Measurements from ENCODE around the gene SHE. TPM values are rescaled to one million over a fixed set of nuclear protein-coding genes. Genes with fewer than 3 reads are reported as not detected.

Gene SHE
- total RNA-seq, 1 experiment from 2014 or later, result not detected

GRCh38 chr1:154493276-154493675, 8.9 kb downstream of the SHE start:
- Histone ChIP-seq H3K4me3 (replicated peaks in 1 of 2; ENCODE audit: low read depth in 1 of 2, low read length in 2 of 2) (no peak overlapping the region), H3K9me2 (ENCODE audit: insufficient read depth) (no peaks in the 10 kb centered on the region), H3K27ac (ENCODE audit: low read depth, low read length) (no peak overlapping the region), H3K4me2 (ENCODE audit: low read length) (no peak overlapping the region), H4K20me1 (ENCODE audit: insufficient read depth) (no peaks in the 10 kb centered on the region), H3K79me2 (ENCODE audit: insufficient read depth, low read length) (no peaks in the 10 kb centered on the region), H3K4me1 (ENCODE audit: control insufficient read depth in 1 of 2, insufficient read depth in 2 of 2, low read length in 2 of 2) (no peaks in the 10 kb centered on the region), H3K9ac (ENCODE audit: low read length) (no peak overlapping the region), H2AFZ (ENCODE audit: low read depth, low read length, poor library complexity, severe bottlenecking) (no peak overlapping the region), H3K36me3 (ENCODE audit: control insufficient read depth in 1 of 2, insufficient read depth in 2 of 2, low read length in 2 of 2) (no peaks in the 10 kb centered on the region), H3K27me3 (ENCODE audit: insufficient read depth, low read length) (peaks cover 6% of the 10 kb centered on the region; the same call in 1 of the 2 replicates), H3K9me3 (ENCODE audit: control insufficient read depth in 1 of 2, insufficient read depth in 1 of 2, low read depth in 1 of 2, low read length in 2 of 2) (no peaks in the 10 kb centered on the region)
- intact Hi-C loops (cut with micrococcal nuclease), result no loop called here
- POLR2A ChIA-PET, result no interaction called here
- RAD21 ChIA-PET (ENCODE audit: low non-redundant PET in 1 of 2, low total read pairs in 2 of 2, uncharacterized antibody in 2 of 2, unreplicated experiment in 2 of 2), result no interaction called here
- TF ChIP-seq POLR2AphosphoS5 (IDR thresholded peaks at IDR 0.05; ENCODE audit: low read depth, low read length) (no peak), CBX3 (IDR thresholded peaks at IDR 0.05; ENCODE audit: low read depth) (no peak), EGR1 (IDR thresholded peaks at IDR 0.05; ENCODE audit: low read depth) (no peak), REST (IDR thresholded peaks at IDR 0.05; ENCODE audit: low read depth) (no peak), ZFX (IDR thresholded peaks at IDR 0.05) (no peak), SP1 (IDR thresholded peaks at IDR 0.05; ENCODE audit: low read depth) (no peak), ZNF274 (IDR thresholded peaks at IDR 0.05; ENCODE audit: low read depth, low read length) (no peak), CEBPB (IDR thresholded peaks at IDR 0.05; ENCODE audit: low read depth) (no peak), SRF (IDR thresholded peaks at IDR 0.05; ENCODE audit: low read depth) (no peak), ATF3 (IDR thresholded peaks at IDR 0.05) (no peak)
- TF ChIP-seq, protein P1, sequence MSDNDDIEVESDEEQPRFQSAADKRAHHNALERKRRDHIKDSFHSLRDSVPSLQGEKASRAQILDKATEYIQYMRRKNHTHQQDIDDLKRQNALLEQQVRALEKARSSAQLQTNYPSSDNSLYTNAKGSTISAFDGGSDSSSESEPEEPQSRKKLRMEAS (IDR thresholded peaks at IDR 0.05), result no peak
- no TSS peak for BruUV-seq (replicated peaks)
- no peak for ATAC-seq
- DNase-seq (ENCODE audit: low read depth, low spot score), result no peak
- CTCF ChIA-PET, result interaction anchor here (1.6 kb wide), 1 partner anchor 54 kb away, joined by 3 read pairs; no protein-coding TSS in a partner anchor
